HG03097 (cell line): Measurements from ENCODE around the gene GHITM.
A peak's percentile ranks its signal among the peaks of the same experiment; 100 is the strongest.
"Not testable (repeated sequence)": the region's sequence is repeated elsewhere in the genome, so short reads cannot be mapped to it uniquely, and the experiment has no call there.

Experiments
- ATAC-seq: cut with Tn5 transposase; IDR thresholded peaks from one replicate; pipeline ENCODE4 v1.9.1; 2021; ENCODE audit not compliant: unreplicated experiment, low FRiP score

Gene GHITM

DNA sequence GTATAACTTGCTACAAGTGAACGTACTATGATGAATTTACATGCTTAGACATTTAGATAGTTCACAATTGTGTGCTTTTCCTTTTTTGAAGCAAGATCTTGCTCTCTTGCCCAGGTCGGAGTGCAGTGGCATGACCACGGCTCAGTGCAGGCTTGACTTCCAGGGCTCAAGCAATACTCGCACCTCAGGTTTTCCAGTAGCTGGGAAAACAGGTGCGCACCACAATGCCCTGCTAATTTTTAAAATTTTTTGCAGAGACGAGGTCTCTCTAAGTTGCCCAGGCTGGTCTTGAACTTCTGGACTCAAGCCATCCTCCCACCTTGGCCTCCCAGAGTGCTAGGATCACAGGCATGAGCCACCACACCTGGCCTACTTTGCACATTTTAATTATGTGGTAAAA lies 36.1 kb downstream of the GHITM start:
- no peak for ATAC-seq

DNA sequence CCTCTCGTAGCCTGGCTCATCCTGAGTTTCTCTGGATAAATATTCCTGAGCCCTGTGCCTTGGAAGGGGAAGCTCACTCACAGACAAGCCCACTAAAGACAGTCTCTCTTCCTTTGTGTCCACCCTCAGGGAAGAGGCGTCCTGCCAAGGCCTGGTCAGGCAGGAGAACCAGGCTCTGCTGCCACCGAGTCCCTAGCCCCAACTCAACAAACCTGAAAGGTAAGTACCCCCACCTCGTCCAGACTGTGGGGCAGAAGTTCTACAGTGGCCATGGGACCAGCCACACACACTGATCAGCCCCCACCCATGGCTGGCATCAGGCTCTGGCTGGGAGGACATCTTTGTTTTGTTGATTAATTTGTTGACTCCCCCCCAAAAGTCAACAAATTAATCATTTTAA lies 37.0 kb downstream of the GHITM start:
- ATAC-seq: no peak

DNA sequence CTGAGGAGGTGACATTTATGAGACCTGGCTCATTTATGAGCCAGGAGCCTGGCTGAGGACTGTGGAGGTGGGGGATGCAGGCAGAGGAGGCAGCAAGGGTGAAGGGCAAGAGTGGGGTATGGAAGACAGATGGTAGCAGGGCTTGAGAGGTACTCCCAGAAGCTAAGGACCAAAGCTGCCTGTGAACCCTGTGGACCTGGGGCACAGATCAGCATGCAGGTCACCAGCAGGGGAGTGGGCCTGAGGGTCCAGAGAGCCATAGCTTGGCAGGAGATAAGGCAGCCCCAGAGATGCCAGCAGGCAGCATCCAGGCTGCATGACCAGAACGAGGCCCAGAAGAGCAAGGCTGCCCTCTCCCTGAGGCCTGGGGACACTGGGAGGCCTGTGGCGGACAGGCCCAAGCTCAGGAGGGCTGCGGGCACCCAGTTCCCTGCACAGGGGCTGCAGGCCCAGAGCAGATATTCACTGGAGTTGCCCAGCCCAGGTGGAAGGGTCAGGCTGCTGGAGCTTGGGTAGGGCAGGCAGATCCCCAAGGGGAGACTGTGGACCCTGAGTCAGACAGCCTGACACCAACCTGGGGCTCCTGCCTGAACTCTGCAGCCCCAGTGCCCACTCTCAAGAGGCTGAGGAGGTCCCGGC lies 37.6 kb downstream of the GHITM start:
- no peak for ATAC-seq

DNA sequence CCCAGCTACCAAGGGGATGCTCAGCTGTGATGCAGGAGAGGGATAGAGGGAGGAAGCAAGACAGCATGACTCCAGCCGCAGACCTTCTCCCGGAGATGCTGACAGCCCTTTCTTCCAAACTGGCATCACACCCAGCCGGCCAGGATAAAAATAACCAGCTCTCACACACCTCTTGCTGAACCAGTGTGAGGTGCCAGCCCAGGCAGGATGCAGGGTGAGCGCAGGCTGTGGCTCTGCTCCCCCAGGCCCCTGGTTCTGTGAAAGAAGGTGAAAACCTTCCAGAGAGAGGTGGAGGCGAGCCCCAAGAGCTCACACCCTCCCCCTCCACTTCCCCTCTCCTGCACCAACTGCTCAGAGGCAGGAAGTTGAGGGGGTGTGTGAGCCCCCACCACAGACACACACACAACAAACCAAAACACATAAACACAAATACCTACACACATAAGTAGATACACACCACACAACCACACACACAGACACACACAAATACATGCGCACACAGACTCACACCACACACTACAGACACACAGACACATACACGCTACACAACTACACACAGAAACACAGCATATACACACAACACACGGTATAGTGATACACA lies 38.3 kb downstream of the GHITM start:
- peak; percentile 44 for ATAC-seq

DNA sequence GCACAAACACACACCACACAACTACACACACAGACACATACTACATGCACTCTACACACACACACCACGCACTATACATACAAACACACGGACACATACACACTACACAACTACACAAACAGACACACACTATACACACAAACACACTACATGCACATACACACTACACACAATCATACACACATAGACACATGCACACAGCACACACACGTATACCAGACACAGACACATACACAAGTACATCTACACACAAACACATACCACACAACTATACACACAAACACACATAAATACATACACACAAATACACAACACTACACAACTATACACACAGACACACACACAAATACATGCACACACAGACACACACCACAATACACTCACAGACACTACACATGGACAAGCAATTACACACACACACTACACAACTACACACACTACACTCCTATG lies 38.9 kb downstream of the GHITM start:
- no peak for ATAC-seq

DNA sequence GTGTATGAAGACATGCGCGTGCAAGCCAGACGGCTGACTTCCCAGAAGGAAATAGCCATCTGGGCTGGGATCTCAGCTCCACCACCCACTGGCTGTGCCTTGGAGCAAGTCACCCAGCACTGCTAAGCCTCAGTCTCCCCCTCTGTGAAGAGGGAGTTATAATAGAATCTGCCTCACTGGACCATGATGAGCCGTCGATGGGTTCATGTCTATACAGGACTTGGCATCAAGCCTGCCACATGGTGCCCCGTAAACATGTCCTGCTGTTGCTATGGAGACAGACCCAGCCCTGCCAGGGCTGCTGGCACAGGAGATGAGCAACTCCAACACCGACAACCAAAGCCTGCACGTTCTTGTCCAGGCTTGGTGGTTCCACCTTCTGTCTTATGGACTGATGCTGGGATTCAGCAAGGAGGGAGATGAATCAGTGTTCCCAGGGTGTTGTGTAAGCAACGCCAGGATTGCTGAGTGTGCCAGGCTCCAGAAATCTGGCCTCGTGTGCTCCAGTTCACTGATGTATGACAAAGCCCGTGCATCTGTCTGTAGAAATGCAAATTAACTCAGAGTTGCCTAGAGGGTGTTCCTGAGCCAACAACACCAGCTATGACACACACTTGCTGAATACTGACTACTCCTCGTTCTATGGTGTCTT lies 39.9 kb downstream of the GHITM start:
- ATAC-seq: peak; percentile 75

DNA sequence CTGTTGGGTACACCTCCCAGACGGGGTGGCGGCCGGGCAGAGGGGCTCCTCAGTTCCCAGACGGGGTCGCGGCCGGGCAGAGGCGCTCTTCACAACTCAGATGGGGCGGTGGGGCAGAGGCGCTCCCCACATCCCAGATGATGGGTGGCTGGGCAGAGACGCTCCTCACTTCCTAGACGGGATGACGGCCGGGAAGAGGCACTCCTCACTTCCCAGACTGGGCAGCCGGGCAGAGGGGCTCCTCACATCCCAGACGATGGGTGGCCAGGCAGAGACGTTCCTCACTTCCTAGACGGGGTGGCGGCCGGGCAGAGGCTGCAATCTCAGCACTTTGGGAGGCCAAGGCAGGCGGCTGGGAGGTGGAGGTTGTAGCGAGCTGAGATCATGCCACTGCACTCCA lies 41.1 kb downstream of the GHITM start:
- not testable (repeated sequence) for ATAC-seq

DNA sequence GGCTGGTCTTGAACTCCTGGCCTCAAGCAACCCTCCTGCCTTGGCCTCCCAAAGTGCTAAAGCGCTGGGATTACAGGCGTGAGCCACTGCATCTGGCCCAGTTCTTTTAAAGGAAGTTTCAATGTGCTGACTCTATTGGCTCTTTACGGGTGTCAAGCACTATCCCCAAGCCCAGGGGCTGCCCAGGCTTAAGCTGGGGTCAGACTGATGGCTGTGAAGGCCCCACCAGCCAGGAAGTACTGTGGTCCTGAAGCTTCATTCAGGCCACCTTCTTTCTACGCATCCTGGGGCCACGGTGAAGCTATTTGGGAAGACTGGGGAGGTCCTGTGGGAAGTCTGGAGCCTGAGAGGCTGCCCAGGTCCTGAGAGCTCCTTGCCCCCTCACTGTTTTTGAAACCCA lies 42.3 kb downstream of the GHITM start:
- ATAC-seq: no peak

DNA sequence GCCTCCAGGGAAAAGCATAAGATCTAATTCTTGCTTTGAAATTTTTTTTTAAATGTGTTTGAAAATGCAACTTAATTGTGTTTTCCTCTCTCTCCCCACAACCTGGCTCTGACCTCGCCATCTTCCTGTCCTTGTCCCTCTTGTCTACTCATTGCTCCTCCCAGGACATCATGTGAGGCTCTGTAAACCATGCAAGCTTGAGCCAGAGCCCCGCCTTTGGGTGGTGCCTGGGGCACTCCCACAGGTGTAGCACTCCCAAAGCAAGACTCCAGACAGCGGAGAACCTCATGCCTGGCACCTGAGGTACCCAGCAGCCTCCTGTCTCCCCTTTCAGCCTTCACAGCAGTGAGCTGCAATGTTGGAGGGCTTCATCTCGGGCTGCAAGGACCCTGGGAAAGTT lies 45.2 kb downstream of the GHITM start:
- no peak for ATAC-seq

DNA sequence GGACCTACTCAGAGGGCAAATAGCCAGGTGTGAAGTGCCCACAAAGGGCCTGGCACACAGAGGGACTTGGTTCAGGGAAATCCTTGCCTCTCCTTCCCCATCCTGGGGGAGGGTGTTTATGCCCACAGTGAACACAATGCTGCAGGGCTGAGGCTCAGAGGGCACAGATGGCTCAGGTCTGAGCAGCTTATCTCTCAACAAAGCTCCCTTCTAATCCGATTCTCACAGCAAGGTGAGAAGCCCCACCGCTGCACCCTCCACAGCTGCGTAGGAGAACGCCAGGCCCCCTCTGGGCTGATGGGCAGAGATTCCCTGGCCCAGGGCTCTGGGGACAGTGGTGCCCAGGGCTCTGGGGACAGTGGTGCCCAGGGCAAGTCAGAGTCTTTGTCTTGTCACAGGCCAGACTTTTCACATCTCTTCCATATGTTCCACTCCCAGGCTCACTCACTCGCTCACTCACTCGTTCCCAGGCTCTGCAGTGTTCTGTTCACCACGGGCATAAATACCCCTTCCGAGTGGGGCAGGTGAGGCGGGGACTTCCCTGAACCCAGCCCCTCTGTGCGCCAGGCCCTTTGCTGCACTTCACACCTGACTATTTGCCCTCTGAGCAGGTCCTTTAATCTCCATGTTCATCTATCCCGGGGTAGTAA lies 46.3 kb downstream of the GHITM start:
- ATAC-seq: no peak

DNA sequence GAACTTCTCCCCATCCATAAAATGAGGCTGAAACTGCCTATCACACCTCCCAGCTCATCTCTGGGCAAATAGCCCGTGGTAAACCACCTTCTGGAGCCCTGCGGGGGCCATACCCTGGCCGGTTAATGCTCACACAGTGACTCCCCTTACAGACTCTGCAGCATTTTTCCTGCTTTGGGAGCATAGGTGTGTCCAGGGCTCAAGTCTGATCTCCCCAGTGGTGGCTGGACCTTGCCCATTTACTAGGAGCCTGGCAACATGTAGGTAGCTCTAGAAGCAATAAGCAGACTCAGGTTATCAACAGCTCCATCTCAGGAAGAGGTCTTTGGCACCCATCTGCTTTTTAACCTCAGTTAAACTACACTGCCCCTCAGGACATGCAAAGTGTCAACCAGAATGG lies 49.5 kb downstream of the GHITM start:
- ATAC-seq: no peak

DNA sequence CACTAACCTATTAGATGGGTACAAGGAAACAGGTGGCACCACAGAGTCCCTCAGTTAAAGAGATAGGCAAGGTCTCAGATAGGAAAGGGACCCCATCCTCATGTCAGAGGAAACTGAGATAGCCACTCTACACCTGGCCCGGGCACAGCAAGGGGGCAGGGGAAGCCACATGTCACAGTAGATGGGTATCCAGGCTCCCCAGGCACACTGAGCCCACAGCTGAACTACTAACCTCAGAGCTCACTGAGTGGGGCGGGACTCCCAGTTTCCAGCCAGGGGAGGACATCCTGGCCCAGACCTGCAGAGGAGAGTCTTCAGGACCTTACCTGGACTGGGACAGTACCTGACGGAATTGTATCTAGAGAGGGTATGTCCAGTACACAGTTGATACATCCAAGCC lies 51.3 kb downstream of the GHITM start:
- no peak for ATAC-seq

DNA sequence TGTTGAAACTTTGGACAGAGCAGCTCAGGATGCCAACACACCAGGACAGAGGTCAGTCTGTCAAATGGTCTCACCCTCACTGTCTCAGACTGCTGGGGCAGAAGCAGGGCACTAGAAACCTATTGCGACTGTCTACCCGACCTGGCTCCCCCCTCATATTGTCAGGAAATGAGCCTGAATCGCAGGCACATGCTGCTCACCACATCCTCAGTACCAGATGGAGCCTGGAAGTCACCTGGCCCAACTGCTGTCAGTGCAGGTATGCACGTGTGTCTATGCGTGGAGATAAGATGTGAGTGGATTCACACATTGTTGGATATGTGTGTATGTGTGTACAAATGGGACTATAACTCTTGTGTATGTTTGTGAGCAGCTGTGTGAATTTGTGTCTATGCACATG lies 51.8 kb downstream of the GHITM start:
- no peak for ATAC-seq

DNA sequence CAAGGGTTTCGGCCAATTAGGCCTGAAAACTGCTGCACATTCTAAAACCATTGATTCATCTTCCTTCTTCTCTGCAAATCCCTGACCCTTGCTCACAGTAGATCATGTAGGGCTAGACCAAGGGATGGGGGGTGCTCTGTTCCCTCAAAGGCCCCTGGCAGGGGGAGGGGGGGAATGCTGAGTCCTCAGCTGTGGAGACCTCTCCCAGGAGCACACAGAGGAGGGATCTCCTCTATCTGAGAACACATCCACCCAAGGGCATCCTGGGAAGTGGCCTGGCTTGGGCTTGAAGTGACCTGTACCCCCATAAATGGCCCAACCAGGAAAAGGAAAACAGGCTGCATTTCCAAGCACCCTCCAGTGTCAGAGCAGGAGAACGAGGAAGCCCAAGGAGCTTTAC lies 54.0 kb downstream of the GHITM start:
- ATAC-seq: no peak

DNA sequence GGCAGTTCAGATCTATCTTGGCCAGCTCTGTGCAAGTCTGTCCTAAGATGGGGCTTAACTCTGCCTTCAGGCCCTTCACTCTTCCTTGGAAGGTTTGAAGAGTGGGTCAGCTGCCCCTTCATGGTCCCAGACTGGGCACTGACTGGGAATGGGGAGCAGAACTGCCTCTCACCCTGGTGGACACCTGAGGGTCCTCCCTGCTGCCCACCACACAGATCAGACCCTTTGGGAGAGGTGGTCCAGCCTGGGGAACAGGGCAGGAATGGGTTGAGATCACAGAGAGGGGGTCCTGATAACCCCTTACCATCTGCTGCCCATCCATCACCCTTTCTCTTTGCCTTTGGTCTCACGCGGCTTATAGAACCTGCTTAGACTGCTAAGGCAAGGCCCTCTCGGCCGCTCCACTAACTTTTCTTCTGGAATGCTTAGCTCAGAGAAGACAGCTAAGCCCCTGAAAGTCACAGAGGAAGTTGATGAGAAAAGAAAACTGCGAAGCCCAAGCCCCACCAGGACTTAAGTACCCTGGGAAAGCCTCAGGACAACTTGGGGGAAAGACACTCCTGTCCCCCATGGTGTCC lies 54.6 kb downstream of the GHITM start:
- no peak for ATAC-seq

DNA sequence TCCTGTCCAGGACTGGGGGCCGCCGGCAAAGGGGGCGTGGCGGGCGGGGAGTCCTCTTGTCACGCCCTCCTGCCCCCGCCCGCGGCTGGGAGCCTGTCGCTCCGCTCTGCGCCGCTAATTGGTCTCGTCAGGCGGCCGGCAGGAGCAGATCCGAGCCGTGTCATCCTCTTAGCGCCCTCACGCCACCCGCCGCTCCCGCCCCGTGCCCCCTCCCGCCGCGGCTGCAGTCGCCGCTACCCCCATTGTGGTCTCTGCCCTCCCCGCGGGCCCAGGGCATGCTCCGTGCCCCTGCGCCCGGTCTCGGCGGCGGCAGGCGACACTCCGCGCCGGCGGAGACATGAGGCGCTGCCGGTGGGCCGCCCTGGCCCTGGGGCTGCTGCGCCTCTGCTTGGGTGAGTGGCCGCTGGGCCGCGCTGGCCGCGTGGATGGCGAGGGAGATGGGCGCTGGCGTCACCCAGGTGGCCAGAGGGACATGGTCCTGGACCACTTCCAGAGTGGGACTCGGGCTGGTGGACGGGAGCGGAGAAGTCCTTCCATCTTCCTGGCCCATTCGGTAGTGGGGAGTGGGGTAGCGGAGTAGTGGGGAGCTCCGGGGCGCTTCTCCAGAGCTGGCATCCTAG lies 55.2 kb downstream of the GHITM start, which contains the start of gene CDHR1:
Gene CDHR1, plus strand, starts transcription at position 114 of the 620 bp plus-strand sequence. Its CDS starts 224 bp downstream, at position 338.
- peak; percentile 62 for ATAC-seq

DNA sequence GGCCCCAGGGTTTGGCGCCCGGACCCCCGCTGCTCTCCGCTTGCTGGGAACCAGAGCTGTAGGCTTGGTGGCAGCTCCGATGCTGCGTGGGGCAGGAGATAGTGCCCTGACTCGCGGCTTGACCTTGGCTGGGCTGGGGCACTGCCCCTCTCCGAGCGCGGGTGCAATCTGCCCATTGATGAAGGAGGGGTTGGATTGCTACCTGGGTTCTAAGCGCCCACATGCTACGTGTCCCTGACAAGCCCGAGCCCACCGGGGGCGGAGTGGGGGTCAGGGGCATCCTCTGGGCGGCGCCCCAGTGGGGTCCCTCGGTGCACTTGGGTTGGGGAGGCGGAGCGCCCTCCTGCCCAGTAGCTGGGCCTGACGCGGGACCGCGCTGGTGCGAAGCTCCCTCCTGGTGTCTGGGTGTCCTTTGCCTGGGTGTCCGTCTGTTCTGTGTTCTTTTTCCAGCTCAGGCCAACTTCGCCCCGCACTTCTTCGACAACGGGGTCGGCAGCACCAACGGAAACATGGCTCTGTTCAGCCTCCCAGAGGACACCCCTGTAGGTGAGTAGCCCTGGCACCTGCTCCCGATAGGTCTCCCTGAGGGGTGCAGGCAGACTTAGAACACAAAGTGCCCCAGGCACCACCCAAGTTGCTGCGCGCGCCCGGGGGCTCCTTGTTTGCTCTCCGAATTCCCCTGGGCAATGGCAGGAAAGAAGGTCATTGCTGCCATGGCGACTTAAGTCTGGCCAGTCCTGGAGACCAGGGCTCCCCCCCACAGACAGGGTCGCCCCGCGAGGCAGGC lies 55.9 kb downstream of the GHITM start:
- no peak for ATAC-seq

DNA sequence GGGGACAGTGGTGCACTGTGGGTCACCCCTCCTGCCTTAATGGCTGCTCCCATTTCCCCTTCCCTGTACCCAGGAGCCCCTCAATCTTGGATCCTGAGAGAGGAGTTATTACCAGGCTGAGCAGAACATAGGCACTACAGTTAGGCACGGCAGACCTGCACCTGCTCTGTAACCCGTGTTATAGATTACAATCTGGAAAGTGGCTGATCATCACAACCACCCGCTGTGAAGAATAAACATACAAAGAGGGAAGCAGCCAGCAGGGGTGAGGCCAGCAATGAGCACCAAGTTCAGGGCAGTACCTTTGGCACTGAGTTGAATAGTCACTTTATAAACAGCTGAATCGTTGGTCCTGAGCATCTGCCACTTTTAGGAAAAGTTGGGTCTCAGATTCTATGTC lies 56.8 kb downstream of the GHITM start:
- no peak for ATAC-seq

DNA sequence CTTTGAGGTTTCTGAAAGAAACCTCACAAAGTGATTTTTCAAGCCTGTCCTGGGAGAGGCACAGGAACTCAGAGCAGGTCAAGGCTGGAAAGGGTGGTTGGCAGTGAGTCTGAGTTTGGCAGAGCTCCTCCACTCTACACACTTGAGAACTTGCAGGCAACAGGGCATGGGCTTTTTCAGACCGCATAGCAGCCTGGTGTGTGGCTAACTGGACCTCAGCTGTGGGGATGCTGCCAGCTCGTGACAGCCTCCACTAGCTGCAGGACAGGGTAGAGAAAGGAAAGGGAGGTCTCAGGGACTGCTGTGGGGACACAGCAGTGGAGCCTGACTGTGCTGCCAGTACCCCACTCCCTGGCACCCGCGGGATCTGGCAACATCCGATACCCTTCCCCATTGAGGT lies 57.6 kb downstream of the GHITM start:
- ATAC-seq: no peak

DNA sequence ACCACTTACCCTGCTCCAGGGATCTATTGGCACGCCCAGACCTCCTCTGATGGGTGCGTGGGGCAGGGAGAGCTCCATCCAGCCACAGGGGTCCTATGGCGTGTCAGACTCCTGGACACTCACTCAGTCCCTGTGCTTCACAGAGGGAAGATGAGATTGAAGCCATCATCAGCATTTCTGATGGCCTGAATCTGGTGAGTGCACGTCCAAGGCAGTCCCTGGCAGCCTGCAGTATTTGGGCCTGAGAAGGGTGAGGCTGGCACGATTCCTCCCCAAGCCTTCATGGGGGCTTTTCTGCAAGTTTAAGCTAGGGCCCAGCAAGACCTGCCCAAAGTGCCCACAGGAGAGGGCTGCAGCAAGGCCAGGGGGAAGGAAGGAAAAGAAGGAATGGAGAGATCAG lies 58.3 kb downstream of the GHITM start:
- ATAC-seq: no peak
